Measurements from ENCODE around the gene PDHB.

The PDHB gene

GRCh38 chr3:58434990-58435389 lies 1.4 kb upstream of the PDHB start:
- H3K27ac ChIP-seq: no peak overlapping the region
- TF ChIP-seq ZFX (IDR thresholded peaks at IDR 0.05; ENCODE audit: borderline replicate concordance) (no peak), CTCF (IDR thresholded peaks at IDR 0.05) (no peak)

- peak overlapping the region; percentile 70 for H3K27ac ChIP-seq
- TF ChIP-seq CTCF (IDR thresholded peaks at IDR 0.05): no peak
- no peak for TF ChIP-seq ZFX (IDR thresholded peaks at IDR 0.05; ENCODE audit: borderline replicate concordance)
Measured at GRCh38 chr3:58434511-58434910, 879 bp upstream of the PDHB start.

GRCh38 chr3:58434168-58434504 lies 504 bp upstream of the PDHB start:
- peak overlapping the region; percentile 70 for H3K27ac ChIP-seq
- TF ChIP-seq CTCF (IDR thresholded peaks at IDR 0.05): no peak

- TF ChIP-seq ZFX (IDR thresholded peaks at IDR 0.05; ENCODE audit: borderline replicate concordance) (no peak), CTCF (IDR thresholded peaks at IDR 0.05) (no peak)
- peak overlapping the region; percentile 70 for H3K27ac ChIP-seq
Measured at GRCh38 chr3:58432905-58433304, 727 bp downstream of the PDHB start.

- TF ChIP-seq ZFX (IDR thresholded peaks at IDR 0.05; ENCODE audit: borderline replicate concordance): no peak
- no peak for TF ChIP-seq CTCF (IDR thresholded peaks at IDR 0.05)
Measured at GRCh38 chr3:58429657-58430056, 4.0 kb downstream of the PDHB start.

GRCh38 chr3:58427661-58428361 lies 5.8 kb downstream of the PDHB start:
- TF ChIP-seq ZFX (IDR thresholded peaks at IDR 0.05; ENCODE audit: borderline replicate concordance) (no peak), CTCF (IDR thresholded peaks at IDR 0.05) (no peak)
- H3K27ac ChIP-seq: no peak overlapping the region

More at GRCh38 chr3:58429657-58430056, 4.0 kb downstream of the PDHB start:
- no peak overlapping the region for H3K27ac ChIP-seq

- TF ChIP-seq ZFX (IDR thresholded peaks at IDR 0.05; ENCODE audit: borderline replicate concordance) (no peak), CTCF (IDR thresholded peaks at IDR 0.05) (no peak)
- H3K27ac ChIP-seq: no peak overlapping the region
Measured at GRCh38 chr3:58425782-58426181, 7.8 kb downstream of the PDHB start.
